ENCODE data around the gene GPX2.

- TF ChIP-seq POLR2A (IDR thresholded peaks at IDR 0.05), result peak; percentile 82 to 94 (median 93)
- TF ChIP-seq CTCF (IDR thresholded peaks at IDR 0.05), result no peak
Measured at GRCh38 chr14:64914237-64915028, 28.1 kb downstream of the GPX2 start, which contains the start of gene CHURC1.
